Neural progenitor cell (in vitro differentiated cells): ENCODE measurements around the gene CGN. TPM values are rescaled to one million over a fixed set of nuclear protein-coding genes. Genes with fewer than 3 reads are reported as not detected.

ENCODE experiments used
- DNase-seq: peaks from one replicate; pipeline ENCODE4 v3.0.0-alpha.2; 2016; ENCODE audit warnings: low spot score
- H2AFZ ChIP-seq: fragments of 200-600 bp; sonication (generic); replicated peaks from 2 replicates; pipeline ENCODE4 v1.6.1; 2016; ENCODE audit warnings: antibody characterized with exemption
- H3F3A ChIP-seq: fragments of 200-600 bp; sonication (generic); 2 replicates; pipeline ENCODE4 v1.6.1; 2016; ENCODE audit warnings: antibody characterized with exemption, low read depth
- H3K27ac ChIP-seq: fragments of 200-600 bp; sonication (generic); 2 replicates; pipeline ENCODE4 v1.5.1; 2016; ENCODE audit warnings: mild to moderate bottlenecking
- H3K27me3 ChIP-seq: fragments of 200-600 bp; sonication (generic); 2 replicates; pipeline ENCODE4 v1.6.1; 2016; ENCODE audit warnings: mild to moderate bottlenecking, moderate library complexity
- H3K36me3 ChIP-seq: fragments of 200-600 bp; sonication (generic); 2 replicates; pipeline ENCODE4 v1.5.1; 2016
- H3K4me1 ChIP-seq: fragments of 200-600 bp; sonication (generic); 2 replicates; pipeline ENCODE4 v1.6.1; 2016; ENCODE audit warnings: mixed run types
- H3K4me2 ChIP-seq: fragments of 200-600 bp; sonication (generic); 2 replicates; pipeline ENCODE4 v1.6.1; 2016
- H3K4me3 ChIP-seq: fragments of 200-600 bp; sonication (generic); 2 replicates; pipeline ENCODE4 v1.5.1; 2016
- H3K79me2 ChIP-seq: fragments of 200-600 bp; sonication (generic); 2 replicates; pipeline ENCODE4 v1.6.1; 2016; ENCODE audit warnings: low read depth
- H3K9ac ChIP-seq: fragments of 200-600 bp; sonication (generic); 2 replicates; pipeline ENCODE4 v1.6.1; 2016
- H3K9me3 ChIP-seq: fragments of 200-600 bp; sonication (generic); 2 replicates; pipeline ENCODE4 v1.5.1; 2016; ENCODE audit warnings: low read depth
- H4K20me1 ChIP-seq: fragments of 200-600 bp; sonication (generic); 2 replicates; pipeline ENCODE4 v1.6.1; 2016; ENCODE audit warnings: low read depth
- H3K27ac Mint-ChIP-seq: 3 replicates; pipeline ENCODE4 v1.8.0; 2021; ENCODE audit warnings: mixed read lengths
- H3K27me3 Mint-ChIP-seq: 2 replicates; pipeline ENCODE4 v1.8.0; 2022; ENCODE audit warnings: low read depth, mild to moderate bottlenecking, inconsistent platforms, moderate library complexity, mixed read lengths; ENCODE audit not compliant: insufficient read depth
- H3K36me3 Mint-ChIP-seq: 3 replicates; pipeline ENCODE4 v1.8.0; 2021; ENCODE audit warnings: mixed read lengths
- H3K4me1 Mint-ChIP-seq: 3 replicates; pipeline ENCODE4 v1.8.0; 2021; ENCODE audit warnings: mixed read lengths
- H3K4me3 Mint-ChIP-seq: 3 replicates; pipeline ENCODE4 v1.8.0; 2021; ENCODE audit warnings: mild to moderate bottlenecking, moderate library complexity, mixed read lengths
- H3K9me3 Mint-ChIP-seq: 3 replicates; pipeline ENCODE4 v1.8.0; 2020; ENCODE audit warnings: mixed read lengths
- CTCF ChIP-seq: fragments of 200-600 bp; sonication (generic); IDR thresholded peaks from 2 replicates; pipeline ENCODE4 v1.5.1; 2017; ENCODE audit warnings: antibody characterized with exemption, mild to moderate bottlenecking
- EZH2 ChIP-seq: fragments of 200-600 bp; sonication (generic); IDR thresholded peaks from 2 replicates; pipeline ENCODE4 v1.6.1; 2017; ENCODE audit warnings: antibody characterized with exemption, mild to moderate bottlenecking, moderate library complexity
- EZH2phosphoT487 ChIP-seq: fragments of 200-600 bp; sonication (generic); IDR thresholded peaks from 2 replicates; pipeline ENCODE4 v1.6.1; 2017; ENCODE audit warnings: antibody characterized with exemption
- total RNA-seq: library from RNA; depleted of rRNA; stranded (reverse); fragments of >200 nt; gene quantifications from 2 replicates; pipeline ENCODE4 v1.2.3, GENCODE V29; 2015; ENCODE audit warnings: low replicate concordance

The CGN gene
- total RNA-seq, 1 donor from 2014 or later, result 5.4 TPM

- no peaks in the 10 kb centered on the region for H3K9me3 Mint-ChIP-seq
- Histone ChIP-seq H4K20me1 (no peaks in the 10 kb centered on the region), H3K9me3 (no peaks in the 10 kb centered on the region), H3K36me3 (no peaks in the 10 kb centered on the region), H3K4me3 (no peak overlapping the region), H3K27ac (no peak overlapping the region), H2AFZ (no peak overlapping the region), H3K27me3 (no peaks in the 10 kb centered on the region), H3K9ac (no peak overlapping the region), H3F3A (no peaks in the 10 kb centered on the region), H3K4me1 (no peaks in the 10 kb centered on the region), H3K79me2 (no peaks in the 10 kb centered on the region), H3K4me2 (no peak overlapping the region)
- no peak overlapping the region for H3K27ac Mint-ChIP-seq
- no peak overlapping the region for H3K4me3 Mint-ChIP-seq
- TF ChIP-seq CTCF (no peak), EZH2 (no peak), EZH2phosphoT487 (no peak)
- peaks cover 23% of the 10 kb centered on the region for H3K4me1 Mint-ChIP-seq
- DNase-seq, result no peak
- H3K36me3 Mint-ChIP-seq, result peaks cover 3% of the 10 kb centered on the region
- H3K27me3 Mint-ChIP-seq, result peaks cover 5% of the 10 kb centered on the region
These were observed 18.6 kb downstream of the CGN start for GRCh38 chr1:151529781-151530180.

- Mint-ChIP-seq H3K9me3 (no peaks in the 10 kb centered on the region), H3K27me3 (peaks cover 5% of the 10 kb centered on the region), H3K4me1 (peaks cover 28% of the 10 kb centered on the region), H3K27ac (no peak overlapping the region), H3K36me3 (peaks cover 3% of the 10 kb centered on the region), H3K4me3 (no peak overlapping the region)
- DNase-seq, result no peak
- H4K20me1 ChIP-seq, result no peaks in the 10 kb centered on the region
- H3K36me3 ChIP-seq, result no peaks in the 10 kb centered on the region
- no peak overlapping the region for H2AFZ ChIP-seq
- no peak overlapping the region for H3K27ac ChIP-seq
- no peaks in the 10 kb centered on the region for H3K27me3 ChIP-seq
- no peak overlapping the region for H3K9ac ChIP-seq
- TF ChIP-seq EZH2, result no peak
- no peak for TF ChIP-seq CTCF
- TF ChIP-seq EZH2phosphoT487, result no peak
- H3K9me3 ChIP-seq, result no peaks in the 10 kb centered on the region
- H3F3A ChIP-seq, result no peaks in the 10 kb centered on the region
- H3K79me2 ChIP-seq, result no peaks in the 10 kb centered on the region
- no peaks in the 10 kb centered on the region for H3K4me1 ChIP-seq
- no peak overlapping the region for H3K4me3 ChIP-seq
- H3K4me2 ChIP-seq, result no peak overlapping the region
These were observed 19.3 kb downstream of the CGN start for GRCh38 chr1:151530461-151530860.

- H3K4me3 Mint-ChIP-seq, result peak overlapping the region; percentile 72
- H2AFZ ChIP-seq, result no peak overlapping the region
- H3K27ac ChIP-seq, result no peak overlapping the region
- no peaks in the 10 kb centered on the region for H3K27me3 ChIP-seq
- H3K9me3 Mint-ChIP-seq, result no peaks in the 10 kb centered on the region
- no peaks in the 10 kb centered on the region for H3F3A ChIP-seq
- no peaks in the 10 kb centered on the region for H3K4me1 ChIP-seq
- H3K79me2 ChIP-seq, result no peaks in the 10 kb centered on the region
- peaks cover 6% of the 10 kb centered on the region for H3K36me3 Mint-ChIP-seq
- H3K4me1 Mint-ChIP-seq, result peaks cover 34% of the 10 kb centered on the region
- TF ChIP-seq EZH2phosphoT487, result no peak
- TF ChIP-seq EZH2, result no peak
- TF ChIP-seq CTCF, result no peak
- H3K27me3 Mint-ChIP-seq, result peaks cover 6% of the 10 kb centered on the region
- H3K4me2 ChIP-seq, result no peak overlapping the region
- H3K27ac Mint-ChIP-seq, result peak overlapping the region; percentile 97
- no peak overlapping the region for H3K9ac ChIP-seq
- DNase-seq, result no peak
- H3K36me3 ChIP-seq, result no peaks in the 10 kb centered on the region
- H3K9me3 ChIP-seq, result no peaks in the 10 kb centered on the region
- no peaks in the 10 kb centered on the region for H4K20me1 ChIP-seq
- no peak overlapping the region for H3K4me3 ChIP-seq
These were observed 22.7 kb downstream of the CGN start for GRCh38 chr1:151533870-151534269.
